ENCODE measurements around the gene SMIM10.
"Not testable (repeated sequence)": the region's sequence is repeated elsewhere in the genome, so short reads cannot be mapped to it uniquely, and the experiment has no call there.

SMIM10 gene

DNA sequence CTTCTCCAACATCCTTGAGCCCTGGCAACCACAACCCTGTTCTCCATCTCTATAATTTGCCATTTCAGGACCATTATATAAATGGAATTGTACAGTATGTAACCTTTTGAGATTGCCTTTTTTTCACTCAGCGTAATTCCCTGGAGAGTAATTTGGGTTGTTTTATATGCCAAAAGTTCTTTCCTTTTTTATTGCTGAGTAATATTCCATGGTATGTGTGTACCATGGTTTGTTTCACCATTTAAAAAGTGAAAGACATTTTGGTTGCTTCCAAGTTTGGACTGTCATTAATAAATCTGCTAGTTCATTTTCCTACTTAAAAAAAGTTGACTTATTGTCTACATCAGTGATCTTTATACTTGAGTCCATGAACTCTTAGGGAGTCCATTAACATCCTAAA lies 33.0 kb upstream of the SMIM10 start:
- H3K4me3 ChIP-seq (ENCODE audit: insufficient read depth in 1 of 2, low read depth in 1 of 2, low read length in 2 of 2), result no peak overlapping the region
- H3K4me2 ChIP-seq (ENCODE audit: low read length, poor library complexity, severe bottlenecking), result no peak overlapping the region
- no peak overlapping the region for H3K18ac ChIP-seq (ENCODE audit: low read depth in 1 of 2, low read length in 2 of 2)
- no peak overlapping the region for H2BK12ac ChIP-seq (ENCODE audit: low read length in 2 of 2)
- no peak overlapping the region for H2AFZ ChIP-seq (ENCODE audit: low read depth, low read length)
- no CpG with 5 or more reads among the region's 1 CpG for WGBS
- no peaks in the 10 kb centered on the region for H3K79me1 ChIP-seq (replicated peaks; ENCODE audit: low read length, poor library complexity, severe bottlenecking)
- no peak overlapping the region for H3K23ac ChIP-seq (ENCODE audit: low read length in 2 of 2)
- H3K27me3 ChIP-seq (ENCODE audit: control insufficient read depth in 1 of 2, insufficient read depth in 1 of 2, low read length in 2 of 2), result peaks cover 0 to 13% of the 10 kb centered on the region in 2 experiments
- no peak overlapping the region for H3K4ac ChIP-seq (ENCODE audit: low read depth in 1 of 2, low read length in 2 of 2)
- no peak overlapping the region for H2BK120ac ChIP-seq (ENCODE audit: low read depth, low read length)
- no peak overlapping the region for H3K9ac ChIP-seq (ENCODE audit: low read length)
- DNase-seq, result no peak
- no peak overlapping the region for H4K91ac ChIP-seq (ENCODE audit: low read length)
- H3K27ac ChIP-seq (ENCODE audit: low read length, poor library complexity, severe bottlenecking), result no peak overlapping the region
- no peaks in the 10 kb centered on the region for H3K36me3 ChIP-seq (ENCODE audit: control insufficient read depth in 1 of 2, insufficient read depth in 2 of 2, low read depth in 1 of 2, low read length in 2 of 2)
- no peak overlapping the region for H2AK5ac ChIP-seq (ENCODE audit: low read length, severe bottlenecking)
- no peak overlapping the region for H2BK15ac ChIP-seq (ENCODE audit: low read depth, poor library complexity, severe bottlenecking)
- no peak overlapping the region for H4K8ac ChIP-seq (ENCODE audit: low read length)
- H3K9me3 ChIP-seq (ENCODE audit: control insufficient read depth, low read length), result no peaks in the 10 kb centered on the region
- H3K4me1 ChIP-seq (ENCODE audit: control insufficient read depth, insufficient read depth, low read depth, low read length), result no peaks in the 10 kb centered on the region
- no peak overlapping the region for H2BK5ac ChIP-seq (ENCODE audit: low read depth, low read length, poor library complexity, severe bottlenecking)
- no peak overlapping the region for H3K14ac ChIP-seq (ENCODE audit: low read length in 2 of 2)

DNA sequence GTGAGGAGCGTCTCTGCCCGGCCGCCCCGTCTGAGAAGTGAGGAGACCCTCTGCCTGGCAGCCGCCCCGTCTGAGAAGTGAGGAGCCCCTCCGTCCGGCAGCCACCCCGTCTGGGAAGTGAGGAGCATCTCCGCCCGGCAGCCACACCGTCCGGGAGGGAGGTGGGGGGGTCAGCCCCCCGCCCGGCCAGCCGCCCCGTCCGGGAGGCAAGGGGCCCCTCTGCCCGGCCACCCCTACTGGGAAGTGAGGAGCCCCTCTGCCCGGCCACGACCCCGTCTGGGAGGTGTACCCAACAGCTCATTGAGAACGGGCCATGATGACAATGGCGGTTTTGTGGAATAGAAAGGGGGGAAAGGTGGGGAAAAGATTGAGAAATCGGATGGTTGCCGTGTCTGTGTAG lies 30.4 kb upstream of the SMIM10 start:
- not testable (repeated sequence) for H2AK5ac ChIP-seq (ENCODE audit: low read length, severe bottlenecking); H3K14ac ChIP-seq (ENCODE audit: low read length in 2 of 2); H3K4me1 ChIP-seq (ENCODE audit: control insufficient read depth, insufficient read depth, low read depth, low read length); H2BK5ac ChIP-seq (ENCODE audit: low read depth, low read length, poor library complexity, severe bottlenecking); H3K18ac ChIP-seq (ENCODE audit: low read depth in 1 of 2, low read length in 2 of 2); H3K4me3 ChIP-seq (ENCODE audit: insufficient read depth in 1 of 2, low read depth in 1 of 2, low read length in 2 of 2); H2BK120ac ChIP-seq (ENCODE audit: low read depth, low read length); DNase-seq; H3K23ac ChIP-seq (ENCODE audit: low read length in 2 of 2); H3K4ac ChIP-seq (ENCODE audit: low read depth in 1 of 2, low read length in 2 of 2); H2BK12ac ChIP-seq (ENCODE audit: low read length in 2 of 2); H4K8ac ChIP-seq (ENCODE audit: low read length); H3K4me2 ChIP-seq (ENCODE audit: low read length, poor library complexity, severe bottlenecking); H3K36me3 ChIP-seq (ENCODE audit: control insufficient read depth in 1 of 2, insufficient read depth in 2 of 2, low read depth in 1 of 2, low read length in 2 of 2); H3K9me3 ChIP-seq (ENCODE audit: control insufficient read depth, low read length); H3K27ac ChIP-seq (ENCODE audit: low read length, poor library complexity, severe bottlenecking); H3K9ac ChIP-seq (ENCODE audit: low read length); H2BK15ac ChIP-seq (ENCODE audit: low read depth, poor library complexity, severe bottlenecking); H2AFZ ChIP-seq (ENCODE audit: low read depth, low read length); H3K79me1 ChIP-seq (replicated peaks; ENCODE audit: low read length, poor library complexity, severe bottlenecking); H4K91ac ChIP-seq (ENCODE audit: low read length)
- peaks cover 0 to 13% of the 10 kb centered on the region in 2 experiments for H3K27me3 ChIP-seq (ENCODE audit: control insufficient read depth in 1 of 2, insufficient read depth in 1 of 2, low read length in 2 of 2)
- no CpG with 5 or more reads among the region's 26 CpGs for WGBS

DNA sequence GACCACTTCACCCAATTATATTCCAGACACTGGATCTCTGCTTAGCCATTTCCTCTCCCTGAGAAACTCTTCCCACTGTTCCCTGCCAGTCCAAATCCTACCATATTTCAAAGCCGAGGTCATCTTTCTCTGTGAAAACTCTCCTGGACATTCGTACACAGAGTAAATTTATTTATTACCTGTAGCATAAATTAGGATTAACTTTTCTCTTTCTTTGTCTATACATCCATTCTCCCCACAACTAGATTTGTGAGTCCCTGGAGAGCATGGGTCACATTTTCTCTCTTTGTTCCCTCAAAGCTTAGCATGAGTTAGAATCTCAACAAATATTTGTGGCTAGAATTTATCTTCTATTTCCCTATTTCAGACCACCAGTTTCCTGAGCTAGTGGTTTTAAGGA lies 27.8 kb upstream of the SMIM10 start:
- H3K9me3 ChIP-seq (ENCODE audit: control insufficient read depth, low read length), result no peaks in the 10 kb centered on the region
- H4K8ac ChIP-seq (ENCODE audit: low read length), result no peak overlapping the region
- H3K4me1 ChIP-seq (ENCODE audit: control insufficient read depth, insufficient read depth, low read depth, low read length), result no peaks in the 10 kb centered on the region
- no CpG with 5 or more reads among the region's 2 CpGs for WGBS
- H3K4ac ChIP-seq (ENCODE audit: low read depth in 1 of 2, low read length in 2 of 2), result no peak overlapping the region
- no peak overlapping the region for H3K23ac ChIP-seq (ENCODE audit: low read length in 2 of 2)
- DNase-seq, result peak; percentile 30
- H3K79me1 ChIP-seq (replicated peaks; ENCODE audit: low read length, poor library complexity, severe bottlenecking), result no peaks in the 10 kb centered on the region
- H3K4me3 ChIP-seq (ENCODE audit: insufficient read depth in 1 of 2, low read depth in 1 of 2, low read length in 2 of 2), result no peak overlapping the region
- no peaks in the 10 kb centered on the region for H3K36me3 ChIP-seq (ENCODE audit: control insufficient read depth in 1 of 2, insufficient read depth in 2 of 2, low read depth in 1 of 2, low read length in 2 of 2)
- H2BK15ac ChIP-seq (ENCODE audit: low read depth, poor library complexity, severe bottlenecking), result no peak overlapping the region
- no peak overlapping the region for H2AK5ac ChIP-seq (ENCODE audit: low read length, severe bottlenecking)
- no peak overlapping the region for H2BK5ac ChIP-seq (ENCODE audit: low read depth, low read length, poor library complexity, severe bottlenecking)
- H3K27ac ChIP-seq (ENCODE audit: low read length, poor library complexity, severe bottlenecking), result no peak overlapping the region
- H3K27me3 ChIP-seq (ENCODE audit: control insufficient read depth in 1 of 2, insufficient read depth in 1 of 2, low read length in 2 of 2), result peaks cover 0 to 13% of the 10 kb centered on the region in 2 experiments
- no peak overlapping the region for H3K4me2 ChIP-seq (ENCODE audit: low read length, poor library complexity, severe bottlenecking)
- no peak overlapping the region for H3K14ac ChIP-seq (ENCODE audit: low read length in 2 of 2)
- H3K9ac ChIP-seq (ENCODE audit: low read length), result no peak overlapping the region
- H2BK12ac ChIP-seq (ENCODE audit: low read length in 2 of 2), result no peak overlapping the region
- H2AFZ ChIP-seq (ENCODE audit: low read depth, low read length), result no peak overlapping the region
- no peak overlapping the region for H3K18ac ChIP-seq (ENCODE audit: low read depth in 1 of 2, low read length in 2 of 2)
- H2BK120ac ChIP-seq (ENCODE audit: low read depth, low read length), result no peak overlapping the region
- no peak overlapping the region for H4K91ac ChIP-seq (ENCODE audit: low read length)

DNA sequence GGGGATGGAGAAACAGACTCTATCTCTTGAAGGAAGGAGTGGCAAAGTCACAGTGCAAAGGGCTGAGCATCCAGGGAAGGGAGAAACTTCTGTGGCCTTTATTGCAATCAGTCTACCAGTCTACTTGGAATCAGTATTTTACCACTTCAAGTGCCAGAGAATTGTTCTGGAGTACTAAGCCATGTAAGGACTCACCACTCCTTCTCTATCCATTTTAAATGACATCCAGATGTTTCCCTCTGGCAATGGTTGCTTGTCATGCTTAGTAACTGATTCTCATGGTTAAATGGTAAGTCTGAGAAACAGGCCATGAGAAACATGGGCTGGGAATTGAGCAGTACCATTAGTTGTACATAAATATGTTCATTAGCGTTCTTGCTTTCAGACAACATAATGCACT lies 21.1 kb upstream of the SMIM10 start:
- H3K9me3 ChIP-seq (ENCODE audit: control insufficient read depth, low read length), result no peaks in the 10 kb centered on the region
- H3K9ac ChIP-seq (ENCODE audit: low read length), result no peak overlapping the region
- no peak overlapping the region for H2BK120ac ChIP-seq (ENCODE audit: low read depth, low read length)
- H3K27ac ChIP-seq (ENCODE audit: low read length, poor library complexity, severe bottlenecking), result no peak overlapping the region
- H2BK5ac ChIP-seq (ENCODE audit: low read depth, low read length, poor library complexity, severe bottlenecking), result no peak overlapping the region
- H2AFZ ChIP-seq (ENCODE audit: low read depth, low read length), result no peak overlapping the region
- DNase-seq, result no peak
- H3K4me2 ChIP-seq (ENCODE audit: low read length, poor library complexity, severe bottlenecking), result no peak overlapping the region
- H3K79me1 ChIP-seq (replicated peaks; ENCODE audit: low read length, poor library complexity, severe bottlenecking), result no peaks in the 10 kb centered on the region
- H2BK15ac ChIP-seq (ENCODE audit: low read depth, poor library complexity, severe bottlenecking), result no peak overlapping the region
- no peak overlapping the region for H4K91ac ChIP-seq (ENCODE audit: low read length)
- H2AK5ac ChIP-seq (ENCODE audit: low read length, severe bottlenecking), result no peak overlapping the region
- H4K8ac ChIP-seq (ENCODE audit: low read length), result no peak overlapping the region
- H3K14ac ChIP-seq (ENCODE audit: low read length in 2 of 2), result no peak overlapping the region
- peaks cover 0 to 11% of the 10 kb centered on the region in 2 experiments for H3K27me3 ChIP-seq (ENCODE audit: control insufficient read depth in 1 of 2, insufficient read depth in 1 of 2, low read length in 2 of 2)
- no CpG with 5 or more reads among the region's 1 CpG for WGBS
- no peak overlapping the region for H3K23ac ChIP-seq (ENCODE audit: low read length in 2 of 2)
- no peak overlapping the region for H3K4me3 ChIP-seq (ENCODE audit: insufficient read depth in 1 of 2, low read depth in 1 of 2, low read length in 2 of 2)
- H3K18ac ChIP-seq (ENCODE audit: low read depth in 1 of 2, low read length in 2 of 2), result no peak overlapping the region
- no peak overlapping the region for H2BK12ac ChIP-seq (ENCODE audit: low read length in 2 of 2)
- H3K36me3 ChIP-seq (ENCODE audit: control insufficient read depth in 1 of 2, insufficient read depth in 2 of 2, low read depth in 1 of 2, low read length in 2 of 2), result no peaks in the 10 kb centered on the region
- H3K4me1 ChIP-seq (ENCODE audit: control insufficient read depth, insufficient read depth, low read depth, low read length), result no peaks in the 10 kb centered on the region
- no peak overlapping the region for H3K4ac ChIP-seq (ENCODE audit: low read depth in 1 of 2, low read length in 2 of 2)
